GM19035 (cell line): Measurements from ENCODE around the gene MOB3A.

Experiments used
- ATAC-seq: cut with Tn5 transposase; IDR thresholded peaks from one replicate; pipeline ENCODE4 v1.9.1; 2021; ENCODE audit not compliant: unreplicated experiment

Gene MOB3A

DNA sequence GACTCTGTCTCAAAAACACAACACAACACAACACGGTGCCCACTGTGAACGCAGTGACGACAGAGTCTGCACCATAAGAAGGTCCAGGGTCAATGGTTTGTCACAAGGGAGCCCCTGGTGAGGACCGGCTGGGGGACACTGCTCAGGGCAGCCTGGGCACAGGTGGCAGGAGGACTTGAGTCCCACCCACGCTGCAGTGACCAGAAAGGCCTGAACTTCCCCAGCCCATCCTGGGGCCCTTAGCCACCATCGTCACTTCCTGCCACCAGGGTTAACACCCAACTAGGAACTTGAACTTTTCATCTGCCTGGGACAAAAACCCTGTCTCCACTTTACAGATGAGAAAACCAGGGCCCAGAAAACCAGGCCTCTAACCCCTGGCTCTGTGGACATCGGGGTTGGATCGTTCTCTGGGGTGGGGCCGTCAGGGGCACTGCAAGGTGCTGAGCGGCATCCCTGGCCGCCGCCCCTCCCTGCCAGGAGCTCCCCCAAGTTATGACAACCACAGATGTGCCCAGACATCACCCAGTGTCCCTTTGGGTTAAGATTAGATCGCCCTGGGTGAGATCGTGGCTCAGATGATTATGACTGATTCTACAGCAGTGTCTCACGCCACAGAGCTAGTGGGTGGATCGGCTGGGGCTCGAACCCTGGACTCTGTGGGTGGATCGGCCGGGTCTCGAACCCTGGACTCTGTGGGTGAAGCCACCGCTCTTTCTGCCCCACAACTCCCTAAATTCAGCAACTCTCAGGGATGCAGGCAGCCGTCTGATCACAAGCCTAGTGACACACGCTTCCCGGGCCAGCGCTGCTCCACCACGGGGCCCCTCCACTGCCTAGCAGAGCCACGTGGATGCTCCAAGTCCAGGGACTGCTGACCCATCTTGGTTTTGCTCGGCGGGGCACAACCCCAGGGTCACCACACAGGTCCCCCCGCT, 14.0 kb downstream of the MOB3A start:
- ATAC-seq, result no peak

DNA sequence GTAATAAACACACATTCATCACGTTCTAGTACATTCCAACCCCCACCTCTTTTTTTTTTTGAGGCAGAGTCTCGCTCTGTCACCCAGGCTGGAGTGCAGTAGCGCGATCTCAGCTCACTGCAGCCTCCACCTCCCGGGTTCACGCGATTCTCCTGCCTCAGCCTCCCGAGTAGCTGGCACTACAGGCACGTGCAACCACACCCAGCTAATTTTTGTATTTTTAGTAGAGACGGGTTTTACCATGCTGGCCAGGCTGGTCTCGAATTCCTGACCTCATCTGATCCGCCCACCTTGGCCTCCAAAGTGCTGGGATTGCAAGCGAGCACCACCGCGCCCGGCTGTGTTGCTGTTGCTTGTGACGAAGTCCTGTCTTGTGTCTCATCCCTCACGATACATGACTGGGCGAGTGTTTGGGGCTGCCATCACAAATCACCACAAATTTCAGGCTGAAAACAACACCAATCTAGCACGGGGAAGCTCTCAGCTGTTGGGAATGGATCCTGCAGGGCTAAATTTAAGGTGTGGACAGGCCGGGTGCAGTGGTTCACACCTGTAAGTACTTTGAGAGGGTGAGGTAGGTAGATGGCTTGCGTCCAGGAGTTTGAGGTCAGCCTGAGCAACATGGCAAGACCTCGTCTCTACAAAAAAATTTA, 15.7 kb downstream of the MOB3A start:
- ATAC-seq, result no peak

DNA sequence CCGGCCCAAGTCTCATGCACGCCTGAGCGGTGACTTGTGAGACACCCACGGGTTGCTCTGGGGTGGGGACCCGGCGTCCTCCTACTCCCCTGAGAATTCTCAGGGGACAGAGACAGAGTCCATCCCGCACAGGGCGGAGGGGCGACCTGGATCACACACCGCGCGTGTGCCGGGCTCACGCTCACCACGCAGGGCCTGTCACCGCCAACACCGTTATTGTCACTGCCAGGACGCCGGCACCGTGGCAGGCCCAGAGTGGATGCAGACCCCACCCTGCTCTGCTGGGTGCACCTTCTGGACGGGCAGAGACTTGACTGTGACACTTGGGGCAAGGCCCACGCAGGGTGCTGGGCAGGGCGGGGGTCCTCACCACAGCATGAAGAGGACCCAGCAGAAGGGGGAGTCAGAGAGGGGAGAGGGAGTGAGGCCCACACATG, 16.2 kb downstream of the MOB3A start:
- no peak for ATAC-seq

DNA sequence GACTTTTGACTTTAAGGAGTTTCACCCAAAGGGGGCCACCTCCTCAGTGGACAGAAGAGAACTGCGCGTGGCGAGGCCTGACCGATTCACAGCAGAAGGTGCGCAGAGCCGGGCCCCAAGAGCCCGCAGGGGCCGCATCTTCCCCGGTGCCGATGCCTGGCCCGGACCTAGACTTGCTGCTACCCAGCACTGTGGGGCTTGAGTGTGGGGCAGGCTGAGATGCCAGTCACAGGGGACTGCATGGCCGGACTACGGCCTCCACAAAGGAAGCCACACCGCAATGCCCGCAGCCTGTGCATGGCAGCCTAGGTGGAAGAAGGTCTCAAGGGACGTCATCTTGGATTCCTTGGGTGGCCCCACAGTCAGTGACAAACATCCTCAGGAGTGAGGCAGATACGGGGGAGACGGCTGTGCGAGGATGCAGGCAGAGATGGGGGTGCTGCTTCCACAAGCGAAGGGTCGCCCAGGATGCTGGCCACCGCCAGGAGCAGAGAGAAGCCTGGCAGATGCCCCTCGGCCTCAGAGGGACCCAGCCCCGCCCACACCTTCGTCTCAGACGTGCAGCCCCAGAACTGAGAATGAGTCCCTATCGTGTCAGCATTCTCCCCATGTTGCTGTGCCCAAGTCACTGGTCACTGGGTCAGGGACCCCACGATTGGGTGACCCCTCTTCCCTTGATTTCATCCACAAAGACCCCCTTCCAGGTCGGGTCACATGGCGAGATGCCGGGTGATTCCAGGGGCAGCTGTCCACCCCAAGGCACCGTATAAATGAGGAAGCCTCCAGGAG, 16.9 kb downstream of the MOB3A start:
- ATAC-seq, result no peak

DNA sequence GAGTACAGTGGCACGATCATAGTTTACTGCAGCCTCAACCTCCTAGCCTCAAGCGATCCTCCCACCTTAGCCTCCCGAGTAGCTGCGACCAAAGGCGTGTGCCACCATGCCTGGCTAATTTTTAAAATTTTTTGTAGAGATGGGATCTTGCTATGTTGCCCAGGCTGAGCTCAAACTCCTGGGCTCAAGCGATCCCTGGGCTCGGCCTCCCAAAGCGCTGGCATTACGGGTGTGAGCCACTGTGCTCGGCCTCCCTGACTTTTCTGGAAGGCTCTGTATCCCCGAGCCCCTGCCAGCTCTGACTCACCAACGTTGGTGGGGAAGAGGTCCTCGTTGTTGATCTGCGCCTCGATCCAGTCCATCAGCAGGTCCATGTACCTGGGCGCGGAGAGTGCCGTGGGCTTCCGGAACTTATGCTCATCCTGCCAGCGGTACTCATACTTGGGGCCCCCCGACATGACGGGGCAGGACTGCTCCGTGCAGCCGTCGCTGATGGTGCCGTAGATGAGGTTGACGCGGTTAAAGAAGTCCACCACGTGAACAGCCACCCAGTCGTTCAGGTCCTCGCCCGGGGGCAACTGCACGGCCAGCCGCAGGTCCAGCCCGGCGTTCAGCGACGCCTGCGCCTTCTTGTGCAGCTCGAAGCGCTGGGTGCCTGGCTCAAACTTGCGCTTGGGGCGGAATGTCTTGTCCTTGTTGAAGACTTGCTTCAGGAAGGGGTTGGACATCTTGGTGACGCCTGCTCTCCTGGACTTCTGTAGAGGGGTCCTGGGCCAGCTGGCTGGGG, 18.1 kb downstream of the MOB3A start:
- no peak for ATAC-seq

DNA sequence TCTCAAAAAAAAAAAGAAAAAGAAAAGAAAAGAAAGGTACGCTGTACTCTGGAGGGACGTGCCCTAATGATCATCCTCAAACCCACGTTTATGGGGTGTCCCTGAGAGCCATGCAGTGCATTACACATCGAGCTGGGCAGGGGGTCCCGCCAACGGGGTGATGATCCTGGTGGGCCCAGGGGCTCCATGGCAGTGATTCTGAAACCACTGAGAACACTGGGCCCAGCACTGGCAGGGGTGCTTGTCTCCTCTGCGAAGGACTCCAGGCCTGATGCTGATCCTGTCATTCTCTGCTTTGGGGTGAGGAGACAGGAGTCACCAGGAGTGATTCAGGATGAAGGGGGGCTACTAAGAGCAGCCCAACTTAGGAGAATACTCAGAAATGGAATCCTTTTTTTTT, 18.7 kb downstream of the MOB3A start:
- no peak for ATAC-seq

DNA sequence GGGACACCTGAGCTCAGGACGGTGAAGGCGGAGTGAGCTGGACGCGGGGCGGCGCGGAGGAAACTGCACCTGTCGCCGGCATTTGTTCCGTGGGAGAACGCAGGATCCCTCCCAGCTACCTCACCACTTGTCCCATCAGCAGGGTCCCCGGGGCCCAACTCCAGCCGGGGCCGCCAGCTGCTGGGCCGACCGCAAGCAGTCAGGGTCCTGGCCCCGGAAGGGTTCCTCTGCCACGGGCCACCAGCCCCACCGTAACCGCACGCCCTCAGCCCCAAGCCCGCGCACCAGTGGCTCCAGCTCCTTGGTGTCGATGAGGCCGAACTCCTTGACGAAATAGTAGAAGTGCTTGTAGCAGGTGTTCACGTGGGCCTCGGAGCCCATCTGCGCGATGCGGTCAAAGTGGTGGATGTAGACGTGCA, 19.6 kb downstream of the MOB3A start:
- ATAC-seq, result no peak

DNA sequence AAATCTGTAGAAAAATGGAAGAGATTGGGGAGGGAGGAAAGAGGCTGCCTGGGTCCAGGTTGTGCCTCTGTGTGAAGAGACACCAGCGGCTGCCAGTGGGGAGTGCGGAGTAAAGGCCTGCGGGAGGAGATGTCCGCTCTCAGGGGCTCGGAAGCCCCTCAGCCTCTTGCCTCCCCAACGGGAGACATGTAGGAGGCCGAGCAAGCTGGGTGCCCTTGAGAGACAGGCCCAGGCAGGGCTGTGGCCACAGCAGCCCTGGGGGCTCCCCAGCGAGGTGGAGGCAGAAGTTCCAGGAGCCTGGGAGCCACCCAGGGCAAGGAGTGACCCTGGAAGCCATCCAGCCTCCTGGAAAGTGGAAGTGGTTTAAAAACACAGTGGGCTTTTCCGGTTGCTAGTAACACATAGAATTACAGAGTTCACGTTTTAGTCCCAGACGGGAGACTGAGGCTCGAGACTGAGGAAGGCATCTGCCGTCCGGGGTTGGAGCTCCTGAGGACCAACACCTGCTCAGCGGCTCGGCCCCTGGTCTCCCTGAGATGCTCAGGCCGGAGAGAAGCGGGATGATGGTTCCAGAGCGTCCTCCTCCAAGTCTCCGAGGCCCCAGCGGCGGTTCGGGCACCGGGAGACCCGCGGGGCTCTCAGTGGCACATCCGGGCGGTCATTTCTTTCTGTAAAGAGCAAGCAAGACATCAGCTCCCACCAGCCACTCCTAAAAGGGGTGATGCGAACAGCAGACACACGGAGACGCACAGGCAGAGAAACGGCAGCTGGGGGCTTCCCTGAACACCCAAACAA, 23.2 kb downstream of the MOB3A start:
- no peak for ATAC-seq

DNA sequence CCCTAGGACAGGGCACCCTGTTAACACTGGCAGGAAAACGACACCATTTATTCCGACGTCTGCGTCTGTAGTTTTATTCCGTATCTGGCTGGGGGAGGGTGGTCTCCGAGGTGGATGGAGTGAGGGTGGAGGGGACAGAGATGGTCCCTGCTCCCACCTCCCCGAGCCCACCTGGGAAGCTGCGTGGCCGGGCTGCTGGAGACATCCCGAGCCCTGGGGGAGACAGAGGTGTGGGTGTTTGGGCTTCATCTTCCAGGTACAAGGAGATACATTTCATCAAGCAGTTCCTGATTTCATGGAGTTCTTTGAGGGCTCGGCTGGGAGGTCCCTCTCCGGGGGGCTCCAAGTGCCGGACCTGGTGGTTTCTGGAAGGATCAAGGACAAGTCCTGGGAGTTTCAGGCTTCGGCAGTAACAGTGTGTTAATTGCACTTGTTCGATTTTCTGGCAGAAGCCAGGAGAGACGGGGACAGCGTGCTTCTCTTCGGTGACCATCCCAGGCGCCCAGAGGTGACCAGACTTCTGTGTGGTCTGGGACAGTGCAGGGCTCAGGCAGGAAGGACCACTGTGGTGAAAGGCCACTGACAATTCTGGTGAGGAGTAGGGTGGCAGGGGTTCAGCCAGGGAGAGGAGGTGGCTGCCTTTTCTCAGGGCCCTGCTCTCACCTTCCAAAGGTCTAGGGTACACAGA, 25.0 kb downstream of the MOB3A start:
- no peak for ATAC-seq

DNA sequence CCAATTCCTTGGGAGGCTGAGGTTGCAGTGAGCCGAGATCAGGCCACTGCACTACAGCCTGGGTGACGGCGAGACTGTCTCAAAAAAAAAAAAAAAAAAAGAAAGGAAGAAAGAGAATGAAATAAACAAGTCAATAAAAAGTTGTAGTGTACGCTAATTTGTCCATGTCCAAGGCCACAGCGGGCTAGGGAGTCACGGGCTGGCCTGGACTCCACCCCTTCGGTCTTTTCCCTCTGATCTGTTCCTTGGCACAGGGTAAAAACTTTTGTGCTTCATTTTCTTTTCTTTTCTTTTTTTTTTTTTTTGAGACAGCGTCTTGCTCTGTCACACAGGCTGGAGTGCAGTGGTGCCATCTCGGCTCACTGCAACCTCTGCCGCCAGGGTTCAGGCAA, 25.7 kb downstream of the MOB3A start:
- no peak for ATAC-seq

DNA sequence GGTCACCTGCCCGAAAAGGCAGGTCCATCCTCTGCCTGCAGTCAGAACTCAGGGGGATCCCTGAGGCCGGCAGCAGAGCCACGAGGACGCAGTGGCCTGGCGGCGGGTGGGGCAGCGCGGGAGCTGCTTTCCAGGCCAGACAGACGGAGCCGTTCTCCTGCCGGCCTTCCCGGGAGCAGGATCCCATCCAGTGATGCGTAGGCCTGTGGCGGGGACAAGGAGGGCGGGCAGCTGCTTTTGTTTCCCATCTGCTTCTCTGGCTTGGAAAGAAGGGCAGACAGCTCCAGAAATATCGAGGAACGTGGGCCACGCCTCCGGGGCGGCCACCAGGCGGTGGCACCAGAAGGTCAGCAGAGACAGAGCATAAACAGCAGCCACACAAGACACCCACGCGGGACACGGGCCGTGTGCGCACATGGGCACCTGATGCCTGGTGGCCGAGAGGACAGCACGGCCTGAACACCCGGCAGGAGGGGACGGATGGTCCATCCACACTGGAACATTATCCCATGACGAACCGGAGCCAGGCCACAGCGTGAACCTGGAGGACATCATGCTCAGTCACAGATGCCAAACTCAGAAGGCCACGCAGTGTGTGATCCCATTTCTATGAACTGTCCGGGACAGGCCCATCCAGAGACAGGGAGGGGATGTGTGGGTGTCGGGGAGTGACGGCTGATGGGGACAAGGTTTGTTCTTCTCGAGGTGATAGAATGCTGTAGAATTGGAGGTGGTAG, 31.2 kb downstream of the MOB3A start:
- no peak for ATAC-seq

DNA sequence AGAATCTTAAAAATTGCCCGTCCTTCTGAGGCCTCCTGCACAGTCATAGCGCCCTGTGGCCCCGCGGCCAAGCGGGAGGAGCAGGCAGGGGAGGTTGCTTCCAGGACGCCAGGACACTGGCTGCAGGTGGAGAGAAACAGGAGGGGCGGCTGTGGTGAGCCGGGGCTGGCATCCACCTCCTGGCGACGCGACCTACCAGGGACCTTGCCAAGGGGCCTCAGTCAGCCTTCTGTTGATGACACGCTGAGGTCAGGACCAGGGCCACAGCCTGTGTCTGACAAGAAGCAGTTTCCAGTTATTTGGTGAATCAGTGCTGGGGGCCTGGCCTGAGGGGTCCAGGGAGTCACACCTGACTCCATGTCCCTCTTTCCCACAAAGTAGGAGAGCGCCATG, 31.7 kb downstream of the MOB3A start:
- no peak for ATAC-seq

DNA sequence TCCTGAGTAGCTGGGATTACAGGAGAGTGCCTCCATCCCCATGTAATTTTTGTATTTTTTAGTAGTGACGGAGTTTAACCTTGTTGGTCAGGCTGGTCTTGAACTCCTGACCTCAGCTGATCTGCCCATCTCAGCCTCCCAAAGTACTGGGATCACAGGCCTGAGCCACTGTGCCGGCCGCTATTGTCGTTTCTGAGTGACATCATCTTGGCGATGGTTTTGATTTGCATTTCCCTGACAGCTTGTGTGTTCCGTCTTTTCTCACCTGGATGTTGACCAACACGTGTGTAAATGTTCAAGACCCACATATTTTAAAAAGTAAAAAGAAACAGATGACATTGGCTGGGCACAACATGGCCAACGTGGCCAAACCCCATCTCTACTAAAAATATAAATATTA, 32.3 kb downstream of the MOB3A start:
- no peak for ATAC-seq

DNA sequence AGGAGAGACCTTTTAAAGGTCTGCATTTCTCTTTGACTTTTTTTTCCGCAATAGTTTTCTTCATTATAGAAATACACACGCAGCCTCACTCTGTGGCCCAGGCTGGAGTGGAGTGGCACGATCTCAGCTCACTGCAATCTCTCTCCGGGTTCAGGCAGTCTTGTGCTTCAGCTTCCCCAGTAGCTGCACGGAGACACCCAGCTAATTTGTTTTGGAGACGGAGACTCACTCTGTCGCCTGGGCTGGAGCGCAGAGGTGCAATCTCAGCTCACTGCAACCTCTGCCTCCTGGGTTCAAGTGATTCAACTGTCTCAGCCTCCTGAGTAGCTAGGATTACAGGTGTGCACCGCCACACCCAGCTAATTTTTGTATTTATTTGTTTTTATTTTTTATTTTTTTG, 33.4 kb downstream of the MOB3A start:
- ATAC-seq, result no peak

DNA sequence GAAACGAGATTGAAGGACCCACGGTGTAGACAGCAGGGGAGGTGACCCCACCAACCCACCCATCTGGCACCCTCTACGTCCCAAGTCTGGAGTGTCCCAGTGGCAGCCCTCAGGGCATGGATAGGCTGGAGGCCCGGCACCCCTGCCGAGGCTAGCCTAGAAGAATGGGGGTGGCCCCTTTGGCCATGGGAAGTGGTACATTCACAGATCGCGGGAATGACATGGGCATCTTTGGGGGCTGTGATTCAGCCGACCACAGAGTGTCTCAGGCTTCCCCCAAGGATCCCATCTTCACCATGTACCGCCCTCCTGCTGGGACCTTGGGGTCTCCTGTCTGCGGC, 33.8 kb downstream of the MOB3A start:
- ATAC-seq, result no peak

DNA sequence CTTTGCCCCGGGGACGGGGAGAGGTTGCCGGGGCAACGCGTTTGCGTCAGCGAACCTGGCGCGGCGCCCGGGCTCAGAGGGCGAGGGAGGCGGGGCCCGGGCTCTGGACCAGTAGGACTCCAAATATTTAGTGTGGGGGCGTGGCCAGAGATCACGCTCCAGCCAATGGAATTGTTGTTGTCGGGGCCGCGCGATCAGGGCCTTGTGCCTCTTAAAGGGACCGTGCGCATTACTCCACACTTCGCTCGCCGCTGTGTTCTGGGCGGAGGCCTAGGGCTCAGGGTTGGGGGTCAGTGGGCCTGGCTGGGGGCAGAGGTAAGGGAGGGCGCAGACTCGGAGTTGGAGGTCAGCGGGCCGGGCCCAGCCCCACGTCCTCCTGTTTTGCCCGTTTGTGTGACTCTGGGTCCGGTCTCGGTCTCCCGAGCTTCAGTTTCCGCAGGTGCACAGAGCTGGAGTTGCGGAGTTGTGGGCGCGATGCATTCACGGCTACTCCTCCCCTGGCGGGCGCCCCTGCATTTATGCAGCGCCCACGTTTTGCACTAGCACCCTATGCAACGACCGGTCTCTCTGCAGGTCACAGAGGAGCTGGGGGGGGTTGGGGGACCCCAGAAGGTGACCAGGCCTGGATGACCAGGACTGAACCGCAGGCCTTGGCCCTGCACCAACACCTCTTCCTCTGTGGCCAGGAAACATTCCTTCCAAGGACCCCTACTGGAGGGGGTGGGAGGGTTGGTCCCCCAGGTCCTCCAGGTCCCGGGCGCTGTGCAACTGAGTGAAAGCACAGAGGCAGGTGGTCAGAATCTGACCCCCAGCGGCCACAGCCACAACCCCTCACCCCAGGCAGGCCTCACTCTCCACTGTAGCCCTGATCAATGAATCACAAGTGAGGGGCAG, 34.4 kb downstream of the MOB3A start:
- peak; percentile 80 for ATAC-seq

DNA sequence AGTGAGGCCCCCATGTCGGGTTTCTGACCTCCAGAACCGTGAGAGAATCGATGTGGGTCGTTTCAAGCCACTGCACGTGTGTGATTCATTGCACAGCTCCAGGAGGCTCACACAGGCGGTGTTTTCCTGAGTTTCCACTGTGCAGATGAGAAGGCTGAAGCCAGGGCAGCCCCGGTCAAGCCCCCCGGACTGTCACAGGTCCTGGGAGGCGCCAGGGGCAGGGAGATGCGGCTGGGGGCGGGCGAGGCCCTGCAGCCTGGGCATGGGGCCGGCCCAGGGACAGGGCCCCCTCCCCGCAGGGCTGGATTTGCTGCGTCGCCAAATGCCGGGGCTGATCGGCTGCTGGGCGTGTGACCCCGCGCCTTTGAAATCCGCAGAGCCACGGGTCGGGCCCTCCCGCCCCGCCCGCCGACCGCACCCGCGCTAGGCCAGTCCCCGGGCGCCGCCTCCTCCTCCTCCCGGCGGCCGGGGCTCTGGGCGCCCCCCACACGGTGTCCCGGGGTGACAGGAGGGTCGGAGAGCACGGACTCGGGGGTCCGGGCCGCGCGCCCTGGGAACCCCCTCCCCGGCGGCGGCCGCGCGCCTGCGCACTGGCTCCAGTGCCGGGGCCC, 35.1 kb downstream of the MOB3A start:
- ATAC-seq, result no peak
